NCI-H187 (cell line): ENCODE results near the gene TRAF2.

Experiments
- DNase-seq, 2 experiments: peaks; one replicate each; lab custom pipeline; 2025; lab: John Stamatoyannopoulos, UW

Gene TRAF2

GRCh38 chr9:136962163-136962562 lies 75.8 kb downstream of the TRAF2 start:
- no peak for DNase-seq

GRCh38 chr9:136962701-136963248 lies 76.5 kb downstream of the TRAF2 start:
- no peak for DNase-seq

GRCh38 chr9:136963341-136963740 lies 77.0 kb downstream of the TRAF2 start:
- no peak for DNase-seq

- no peak for DNase-seq
Measured at GRCh38 chr9:136963751-136964150, 77.4 kb downstream of the TRAF2 start.

GRCh38 chr9:136964171-136964689 lies 77.9 kb downstream of the TRAF2 start:
- DNase-seq: peak in 1 of 2 experiments; percentile 13

- DNase-seq: no peak
Measured at GRCh38 chr9:136964833-136965422, 78.6 kb downstream of the TRAF2 start.

GRCh38 chr9:136965771-136966484 lies 79.6 kb downstream of the TRAF2 start:
- no peak for DNase-seq

GRCh38 chr9:136968333-136969127 lies 82.2 kb downstream of the TRAF2 start:
- no peak for DNase-seq

- DNase-seq: no peak
Measured at GRCh38 chr9:136969150-136969549, 82.8 kb downstream of the TRAF2 start.

- no peak for DNase-seq
Measured at GRCh38 chr9:136969774-136970173, 83.5 kb downstream of the TRAF2 start.

- no peak for DNase-seq
Measured at GRCh38 chr9:136970361-136970760, 84.0 kb downstream of the TRAF2 start.

- DNase-seq: no peak
Measured at GRCh38 chr9:136971746-136972145, 85.4 kb downstream of the TRAF2 start.

GRCh38 chr9:136972335-136972734 lies 86.0 kb downstream of the TRAF2 start:
- DNase-seq: no peak

- DNase-seq: no peak
Measured at GRCh38 chr9:136972743-136973142, 86.4 kb downstream of the TRAF2 start.

- no peak for DNase-seq
Measured at GRCh38 chr9:136973618-136974617, 87.6 kb downstream of the TRAF2 start.

- DNase-seq: no peak
Measured at GRCh38 chr9:136974817-136975535, 88.7 kb downstream of the TRAF2 start.

GRCh38 chr9:136975644-136976043 lies 89.3 kb downstream of the TRAF2 start:
- DNase-seq: no peak
